HepG2 (cell line): ENCODE results near the gene TANGO2. TPM values are rescaled to one million over a fixed set of nuclear protein-coding genes. Genes with fewer than 3 reads are reported as not detected.

Experiments used
- GFI1 ChIP-seq: sonication (generic); formaldehyde crosslinking; IDR thresholded peaks from 2 replicates; pipeline ENCODE4 v1.5.0; 2020; ENCODE audit warnings: missing genetic modification reagents, mild to moderate bottlenecking, borderline replicate concordance
- KAT2B ChIP-seq: fragments of 150-350 bp; IDR thresholded peaks from 2 replicates; pipeline ENCODE4 v1.6.1; 2014; ENCODE audit warnings: low read depth, low read length, borderline replicate concordance
- KAT8 ChIP-seq: IDR thresholded peaks from 2 replicates; pipeline ENCODE4 v1.6.1; 2016; ENCODE audit warnings: missing genetic modification reagents, missing compliant biosample characterization
- MBD4 ChIP-seq: IDR thresholded peaks from 2 replicates; pipeline ENCODE4 v1.6.1; 2012; ENCODE audit warnings: low read length, inconsistent platforms, borderline replicate concordance
- MED13 ChIP-seq: sonication (generic); formaldehyde crosslinking; IDR thresholded peaks from 2 replicates; pipeline ENCODE4 v1.5.0; 2020; ENCODE audit warnings: missing genetic modification reagents
- MZF1 ChIP-seq: sonication (generic); formaldehyde crosslinking; IDR thresholded peaks from 2 replicates; pipeline ENCODE4 v1.8.1; 2023; ENCODE audit warnings: mild to moderate bottlenecking, missing genetic modification reagents, borderline replicate concordance
- NFAT5 ChIP-seq: sonication (generic); formaldehyde crosslinking; IDR thresholded peaks from 2 replicates; pipeline ENCODE4 v1.4.0; 2020; ENCODE audit warnings: missing genetic modification reagents
- NFRKB ChIP-seq: fragments of 450-650 bp; IDR thresholded peaks from 2 replicates; pipeline ENCODE4 v1.6.1; 2017
- PHF21A ChIP-seq: sonication (generic); formaldehyde crosslinking; IDR thresholded peaks from 2 replicates; pipeline ENCODE4 v1.5.0; 2020; ENCODE audit warnings: mild to moderate bottlenecking, missing genetic modification reagents
- PPARG ChIP-seq: conservative IDR thresholded peaks from 2 replicates; pipeline ENCODE4 v1.6.1; 2016; ENCODE audit warnings: missing biosample characterization, missing genetic modification reagents
- RARG ChIP-seq: sonication (generic); formaldehyde crosslinking; IDR thresholded peaks from 2 replicates; pipeline ENCODE4 v1.4.0; 2020; ENCODE audit warnings: low read depth, mild to moderate bottlenecking, missing genetic modification reagents
- RBFOX2 ChIP-seq: fragments of 200-400 bp; formaldehyde crosslinking; IDR thresholded peaks from 2 replicates; pipeline ENCODE4 v1.6.1; 2017; ENCODE audit warnings: low read depth, mild to moderate bottlenecking, low read length
- SMARCC2 ChIP-seq: fragments of 450-650 bp; IDR thresholded peaks from 2 replicates; pipeline ENCODE4 v1.6.1; 2017; ENCODE audit warnings: antibody characterized with exemption, mild to moderate bottlenecking
- YEATS4 ChIP-seq: sonication (generic); formaldehyde crosslinking; IDR thresholded peaks from 2 replicates; pipeline ENCODE4 v1.4.0; 2020; ENCODE audit warnings: missing genetic modification reagents, borderline replicate concordance
- ZFP90 ChIP-seq: sonication (generic); formaldehyde crosslinking; IDR thresholded peaks from 2 replicates; pipeline ENCODE4 v1.8.0; 2022; ENCODE audit warnings: missing genetic modification reagents, mild to moderate bottlenecking, inconsistent platforms, borderline replicate concordance
- ZNF10 ChIP-seq: sonication (generic); formaldehyde crosslinking; IDR thresholded peaks from 2 replicates; pipeline ENCODE4 v1.4.0; 2020; ENCODE audit warnings: mild to moderate bottlenecking, low read depth, missing genetic modification reagents, borderline replicate concordance
- ZNF430 ChIP-seq: sonication (generic); formaldehyde crosslinking; IDR thresholded peaks from 2 replicates; pipeline ENCODE4 v1.9.0; 2021; ENCODE audit warnings: mild to moderate bottlenecking, missing genetic modification reagents
- ZNF775 ChIP-seq: sonication (generic); formaldehyde crosslinking; IDR thresholded peaks from 2 replicates; pipeline ENCODE4 v1.4.0; 2020; ENCODE audit warnings: missing genetic modification reagents, mild to moderate bottlenecking, moderate library complexity, borderline replicate concordance
- polyA plus RNA-seq, 8 experiments: library from polyadenylated mRNA; depleted of rRNA in 3 of 8; stranded (reverse) in 7 of 8; unstranded in 1 of 8; fragments of >200 nt; fragmentation: Illumina TruSeq in 4 of 8; extraction: Trizol in 4 of 8; gene quantifications; 2 replicates each; pipeline versions ENCODE4 v1.2.1 to v1.2.3, GENCODE V29; 2011 to 2016; ENCODE audit warnings: low read depth in 4 of 8, missing spikeins in 1 of 8, mixed read lengths in 1 of 8; ENCODE audit not compliant: insufficient read depth in 1 of 8
- total RNA-seq, 5 experiments: library from RNA; depleted of rRNA; stranded (reverse); fragments of >200 nt; fragmentation: Illumina TruSeq; extraction: Trizol; gene quantifications; 2 replicates each; pipeline ENCODE4 v1.2.3, GENCODE V29; 2016; ENCODE audit warnings: low read depth in 1 of 5
- TF ChIP-seq, protein P1 (sequence below): sonication (generic); formaldehyde crosslinking; IDR thresholded peaks from 2 replicates; pipeline ENCODE4 v1.5.0; 2020; ENCODE audit warnings: missing genetic modification reagents
- TF ChIP-seq, protein P2 (sequence below): sonication (generic); formaldehyde crosslinking; IDR thresholded peaks from 2 replicates; pipeline ENCODE4 v1.4.0; 2020; ENCODE audit warnings: missing genetic modification reagents, borderline replicate concordance
- TF ChIP-seq, protein P3 (sequence below): IDR thresholded peaks from 2 replicates; pipeline ENCODE4 v1.6.1; 2016; ENCODE audit warnings: mild to moderate bottlenecking, missing biosample characterization, missing genetic modification reagents
- TF ChIP-seq, protein P4 (sequence below): IDR thresholded peaks from 2 replicates; pipeline ENCODE4 v1.6.1; 2016

Gene TANGO2
- total and polyA plus RNA-seq, 2 of the 13 experiments (the other 11 are each of a cell fraction or from before 2014, with no cell fraction given) = 12.9 to 14.8 TPM

- TF ChIP-seq PPARG (CRISPR knock-in tag) = no peak
- TF ChIP-seq, protein P1, sequence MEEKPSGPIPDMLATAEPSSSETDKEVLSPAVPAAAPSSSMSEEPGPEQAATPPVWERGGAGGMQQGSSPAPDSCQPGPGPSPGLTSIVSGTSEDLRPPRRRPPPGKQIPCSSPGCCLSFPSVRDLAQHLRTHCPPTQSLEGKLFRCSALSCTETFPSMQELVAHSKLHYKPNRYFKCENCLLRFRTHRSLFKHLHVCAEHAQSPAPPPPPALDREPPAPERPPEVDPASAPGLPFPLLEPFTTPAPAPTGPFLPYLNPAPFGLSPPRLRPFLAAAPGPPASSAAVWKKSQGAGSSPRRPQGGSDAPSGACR (CRISPR knock-in tag) = no peak
- TF ChIP-seq, protein P2, sequence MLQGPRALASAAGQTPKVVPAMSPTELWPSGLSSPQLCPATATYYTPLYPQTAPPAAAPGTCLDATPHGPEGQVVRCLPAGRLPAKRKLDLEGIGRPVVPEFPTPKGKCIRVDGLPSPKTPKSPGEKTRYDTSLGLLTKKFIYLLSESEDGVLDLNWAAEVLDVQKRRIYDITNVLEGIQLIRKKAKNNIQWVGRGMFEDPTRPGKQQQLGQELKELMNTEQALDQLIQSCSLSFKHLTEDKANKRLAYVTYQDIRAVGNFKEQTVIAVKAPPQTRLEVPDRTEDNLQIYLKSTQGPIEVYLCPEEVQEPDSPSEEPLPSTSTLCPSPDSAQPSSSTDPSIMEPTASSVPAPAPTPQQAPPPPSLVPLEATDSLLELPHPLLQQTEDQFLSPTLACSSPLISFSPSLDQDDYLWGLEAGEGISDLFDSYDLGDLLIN = no peak
- no peak for TF ChIP-seq NFAT5 (CRISPR knock-in tag)
- peak; percentile 92 for TF ChIP-seq PHF21A (CRISPR knock-in tag)
- peak; percentile 62 for TF ChIP-seq RBFOX2
- TF ChIP-seq MBD4 = no peak
- no peak for TF ChIP-seq RARG (CRISPR knock-in tag)
- TF ChIP-seq ZFP90 (CRISPR knock-in tag) = 0 out of 2 replicates have a peak, but pooled peaks have one; percentile 72
- no peak for TF ChIP-seq NFRKB
- TF ChIP-seq, protein P3, sequence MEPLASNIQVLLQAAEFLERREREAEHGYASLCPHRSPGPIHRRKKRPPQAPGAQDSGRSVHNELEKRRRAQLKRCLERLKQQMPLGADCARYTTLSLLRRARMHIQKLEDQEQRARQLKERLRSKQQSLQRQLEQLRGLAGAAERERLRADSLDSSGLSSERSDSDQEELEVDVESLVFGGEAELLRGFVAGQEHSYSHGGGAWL = no peak
- TF ChIP-seq MZF1 (CRISPR knock-in tag) = no peak
- no peak for TF ChIP-seq ZNF10 (CRISPR knock-in tag)
- no peak for TF ChIP-seq SMARCC2
- no peak for TF ChIP-seq ZNF775 (CRISPR knock-in tag)
- no peak for TF ChIP-seq YEATS4
- TF ChIP-seq ZNF430 (CRISPR knock-in tag) = 0 out of 2 replicates have a peak, but pooled peaks have one; percentile 41
- TF ChIP-seq KAT8 = no peak; the same call in 1 of the 2 replicates
- TF ChIP-seq, protein P4, sequence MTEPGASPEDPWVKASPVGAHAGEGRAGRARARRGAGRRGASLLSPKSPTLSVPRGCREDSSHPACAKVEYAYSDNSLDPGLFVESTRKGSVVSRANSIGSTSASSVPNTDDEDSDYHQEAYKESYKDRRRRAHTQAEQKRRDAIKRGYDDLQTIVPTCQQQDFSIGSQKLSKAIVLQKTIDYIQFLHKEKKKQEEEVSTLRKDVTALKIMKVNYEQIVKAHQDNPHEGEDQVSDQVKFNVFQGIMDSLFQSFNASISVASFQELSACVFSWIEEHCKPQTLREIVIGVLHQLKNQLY (CRISPR knock-in tag) = no peak
- no peak for TF ChIP-seq GFI1 (CRISPR knock-in tag)
- TF ChIP-seq MED13 (CRISPR knock-in tag) = no peak
- TF ChIP-seq KAT2B = no peak
These were observed 3.9 kb upstream of the TANGO2 start, which contains the start of gene ARVCF (continued) for GRCh38 chr22:20016734-20017621.
